ENCODE data around the gene NR2E3.

The NR2E3 gene

DNA sequence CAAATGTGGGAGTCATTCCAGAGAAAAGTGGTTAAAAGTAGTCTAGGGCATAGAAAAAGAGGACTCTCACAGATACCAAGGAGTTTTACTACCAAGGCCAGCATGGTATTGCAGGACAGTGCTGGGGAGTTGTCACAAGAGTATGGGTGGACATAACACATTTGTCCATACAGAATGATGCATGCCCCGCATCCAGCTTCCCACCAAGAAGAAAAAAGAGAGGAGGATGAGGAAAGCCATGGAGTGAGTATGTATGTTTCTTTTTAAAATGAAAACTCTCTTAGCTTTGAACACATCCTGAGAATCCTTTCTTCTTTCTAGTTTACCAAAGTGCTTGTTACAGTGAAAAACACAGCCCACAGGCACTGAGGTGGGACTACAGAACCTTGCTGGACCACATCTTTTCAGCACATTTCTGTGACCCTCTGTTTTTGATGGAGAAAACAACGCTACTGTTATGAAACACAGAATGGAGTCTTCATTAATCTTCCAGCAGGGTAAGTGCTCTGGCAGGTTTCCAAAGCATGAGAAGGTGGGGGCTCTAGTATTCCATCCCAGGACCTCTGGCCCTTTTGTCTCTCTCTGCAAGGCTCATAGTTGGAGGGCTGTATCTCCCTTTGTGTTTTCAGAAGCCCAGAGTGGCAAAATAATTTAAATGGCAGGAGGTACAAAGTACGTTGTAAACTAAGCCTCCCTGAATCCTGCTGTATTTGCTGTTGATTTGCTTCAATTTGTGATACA is 12.7 kb downstream of the NR2E3 start:
- TF ChIP-seq, protein P1, sequence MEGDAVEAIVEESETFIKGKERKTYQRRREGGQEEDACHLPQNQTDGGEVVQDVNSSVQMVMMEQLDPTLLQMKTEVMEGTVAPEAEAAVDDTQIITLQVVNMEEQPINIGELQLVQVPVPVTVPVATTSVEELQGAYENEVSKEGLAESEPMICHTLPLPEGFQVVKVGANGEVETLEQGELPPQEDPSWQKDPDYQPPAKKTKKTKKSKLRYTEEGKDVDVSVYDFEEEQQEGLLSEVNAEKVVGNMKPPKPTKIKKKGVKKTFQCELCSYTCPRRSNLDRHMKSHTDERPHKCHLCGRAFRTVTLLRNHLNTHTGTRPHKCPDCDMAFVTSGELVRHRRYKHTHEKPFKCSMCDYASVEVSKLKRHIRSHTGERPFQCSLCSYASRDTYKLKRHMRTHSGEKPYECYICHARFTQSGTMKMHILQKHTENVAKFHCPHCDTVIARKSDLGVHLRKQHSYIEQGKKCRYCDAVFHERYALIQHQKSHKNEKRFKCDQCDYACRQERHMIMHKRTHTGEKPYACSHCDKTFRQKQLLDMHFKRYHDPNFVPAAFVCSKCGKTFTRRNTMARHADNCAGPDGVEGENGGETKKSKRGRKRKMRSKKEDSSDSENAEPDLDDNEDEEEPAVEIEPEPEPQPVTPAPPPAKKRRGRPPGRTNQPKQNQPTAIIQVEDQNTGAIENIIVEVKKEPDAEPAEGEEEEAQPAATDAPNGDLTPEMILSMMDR (IDR thresholded peaks at IDR 0.05), result no peak

DNA sequence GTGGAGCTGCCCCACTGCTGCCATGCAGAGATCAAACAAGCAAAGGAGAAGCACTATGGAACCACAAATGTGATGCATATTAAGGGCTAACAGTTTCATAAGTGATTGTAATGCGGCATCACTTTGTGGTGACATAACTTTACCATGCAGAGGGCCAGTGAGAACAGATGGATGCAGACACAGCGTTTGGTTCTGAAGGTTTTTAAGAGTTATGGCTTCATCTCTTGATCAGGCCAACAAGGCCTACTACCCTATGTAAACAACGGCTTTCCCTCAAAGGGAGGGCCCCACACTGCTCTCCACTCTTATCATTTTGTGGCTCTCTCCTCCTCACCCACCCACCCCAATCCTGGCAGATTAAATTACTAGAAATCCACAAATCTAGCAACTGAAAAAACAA is 13.4 kb downstream of the NR2E3 start:
- TF ChIP-seq, protein P1 (IDR thresholded peaks at IDR 0.05), result no peak

DNA sequence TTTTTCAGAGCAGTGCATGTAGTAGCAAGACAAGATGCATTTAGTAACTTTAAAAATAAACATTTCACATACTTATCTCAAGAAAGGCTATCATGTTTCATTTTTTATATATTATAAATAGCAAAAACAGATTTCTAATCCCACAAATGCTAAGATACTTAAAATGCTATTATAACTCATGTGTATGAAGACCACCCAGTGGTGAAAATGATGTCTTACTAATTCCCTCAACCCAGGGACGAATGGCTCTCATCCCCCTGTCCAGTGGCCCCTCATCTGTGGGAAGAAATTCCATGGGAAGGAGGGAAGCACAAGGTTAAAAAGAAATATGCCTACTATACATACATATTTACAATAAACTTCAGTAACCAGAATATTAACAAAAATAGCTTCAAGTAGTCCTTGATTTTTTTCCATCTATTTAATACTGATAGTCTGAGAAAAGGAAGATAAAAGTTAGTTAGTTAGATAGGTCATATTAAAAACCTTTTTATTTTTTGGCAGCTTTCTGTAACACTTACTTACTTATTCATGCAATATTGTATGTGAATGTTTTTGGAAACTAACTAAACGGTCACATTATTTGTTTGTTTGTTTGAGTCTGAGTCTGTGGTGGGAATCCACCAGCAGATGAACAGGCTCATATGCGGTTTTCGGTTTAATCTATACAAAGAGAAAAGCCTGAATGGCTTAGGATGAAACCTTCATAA is 14.8 kb downstream of the NR2E3 start:
- TF ChIP-seq, protein P1 (IDR thresholded peaks at IDR 0.05), result no peak

DNA sequence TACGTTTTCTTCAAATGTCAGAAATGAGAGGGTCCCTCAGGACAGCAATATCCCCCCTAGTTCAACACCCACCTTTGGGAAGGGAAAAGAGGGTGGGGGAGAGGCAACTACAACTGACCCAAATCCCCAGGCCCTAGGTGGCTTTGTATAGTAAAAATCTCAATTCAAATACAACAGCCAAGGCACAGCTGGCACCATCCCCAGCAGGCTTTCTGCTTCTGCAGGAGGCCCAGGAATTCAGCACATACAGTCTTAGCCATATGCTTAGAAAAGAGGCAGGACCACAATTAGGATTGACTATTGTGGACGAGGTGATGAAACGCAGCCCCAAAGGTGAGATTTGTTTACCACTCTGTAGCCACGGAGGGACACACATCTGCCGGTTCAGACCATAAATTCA is 15.8 kb downstream of the NR2E3 start:
- TF ChIP-seq, protein P1 (IDR thresholded peaks at IDR 0.05), result no peak

DNA sequence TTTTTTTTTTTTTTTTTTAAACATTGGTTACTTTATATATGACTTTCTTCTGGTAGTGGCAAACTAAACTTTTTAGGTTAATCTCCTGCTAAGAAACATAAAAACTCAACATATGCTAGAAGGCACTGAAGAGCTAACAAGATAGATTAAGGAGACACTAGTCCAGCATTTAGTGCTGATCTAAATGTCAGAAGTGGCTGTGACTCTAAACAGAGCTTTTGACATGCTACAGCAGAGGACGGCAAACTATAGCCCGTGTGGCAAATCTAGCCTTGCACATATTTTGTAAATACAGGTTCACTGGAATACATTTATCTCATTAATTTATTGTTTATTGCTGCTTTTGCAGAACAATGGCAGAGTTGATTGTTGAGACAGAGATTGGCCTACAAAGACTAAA is 20.6 kb downstream of the NR2E3 start:
- TF ChIP-seq, protein P1 (IDR thresholded peaks at IDR 0.05), result no peak

DNA sequence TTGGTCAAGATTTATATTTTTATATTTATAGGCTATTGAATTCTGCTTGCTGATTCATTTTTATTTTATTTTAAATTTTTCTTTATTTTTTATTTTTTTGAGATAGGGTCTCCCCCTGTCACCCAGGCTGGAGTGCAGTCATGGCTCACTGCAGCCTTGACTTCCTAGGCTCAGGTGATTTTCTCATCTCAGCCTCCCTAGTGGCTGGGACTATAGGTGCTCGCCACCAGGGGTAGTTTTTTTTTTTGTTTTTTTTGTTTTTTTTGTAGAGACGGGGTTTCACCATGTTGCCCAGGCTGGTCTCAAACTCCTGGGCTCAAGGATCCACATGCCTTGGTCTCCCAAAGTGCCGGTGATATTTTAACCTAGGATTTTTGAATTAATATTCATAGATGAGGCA is 31.2 kb downstream of the NR2E3 start:
- TF ChIP-seq, protein P1 (IDR thresholded peaks at IDR 0.05), result no peak

DNA sequence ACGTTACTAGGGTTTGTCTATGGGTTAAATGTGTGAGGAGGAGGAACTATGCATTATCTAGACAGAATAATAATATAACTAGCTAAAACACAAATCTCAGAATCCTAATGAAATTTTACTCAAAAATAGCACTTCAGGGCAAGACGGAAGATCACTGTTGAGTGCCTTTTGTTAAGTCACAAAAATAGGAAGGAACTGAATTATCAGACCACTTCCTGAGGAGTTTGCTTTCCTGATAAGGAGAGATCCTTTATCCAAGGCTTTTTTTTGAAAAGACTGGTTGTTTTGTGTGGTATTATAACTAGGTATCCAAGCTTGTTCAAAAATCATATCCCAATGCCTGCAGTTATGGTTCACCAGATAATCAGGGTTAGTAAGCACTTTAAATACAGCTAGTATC is 34.6 kb downstream of the NR2E3 start:
- TF ChIP-seq, protein P1 (IDR thresholded peaks at IDR 0.05), result no peak
